ENCODE data around the gene DUSP16. TPM values are rescaled to one million over a fixed set of nuclear protein-coding genes. Genes with fewer than 3 reads are reported as not detected.
"Not testable (repeated sequence)": the region's sequence is repeated elsewhere in the genome, so short reads cannot be mapped to it uniquely, and the experiment has no call there.

DUSP16 gene
- total RNA-seq, 4 donors from 2014 or later, result 20.5 to 46.0 (median 35.5) TPM

GRCh38 chr12:12476857-12477531 is 85.7 kb downstream of the DUSP16 start:
- Histone ChIP-seq H3K36me3 (no peaks in the 10 kb centered on the region), H3K9me3 (no peaks in the 10 kb centered on the region), H3K4me1 (no peaks in the 10 kb centered on the region), H3K4me3 (no peak overlapping the region), H3K27me3 (no peaks in the 10 kb centered on the region), H3K27ac (no peak overlapping the region)
- intact Hi-C loops (cut with DNase I; ENCODE audit: low total_unique reads), result no loop called here
- TF ChIP-seq POLR2A (IDR thresholded peaks at IDR 0.05) (no peak), CTCF (IDR thresholded peaks at IDR 0.05) (no peak)
- no peak for DNase-seq

GRCh38 chr12:12474931-12475795 is 87.5 kb downstream of the DUSP16 start:
- Histone ChIP-seq H3K36me3 (no peaks in the 10 kb centered on the region), H3K27ac (no peak overlapping the region)
- TF ChIP-seq POLR2A (IDR thresholded peaks at IDR 0.05) (no peak), CTCF (IDR thresholded peaks at IDR 0.05) (no peak)

GRCh38 chr12:12474471-12474928 is 88.2 kb downstream of the DUSP16 start:
- Histone ChIP-seq H3K4me1 (no peaks in the 10 kb centered on the region), H3K9me3 (no peaks in the 10 kb centered on the region), H3K36me3 (no peaks in the 10 kb centered on the region), H3K4me3 (no peak overlapping the region), H3K27ac (no peak overlapping the region), H3K27me3 (no peaks in the 10 kb centered on the region)
- TF ChIP-seq CTCF (IDR thresholded peaks at IDR 0.05) (no peak), POLR2A (IDR thresholded peaks at IDR 0.05) (no peak)
- intact Hi-C loops (cut with DNase I; ENCODE audit: low total_unique reads), result no loop called here
- DNase-seq, result no peak

More at GRCh38 chr12:12474931-12475795, 87.5 kb downstream of the DUSP16 start:
- Histone ChIP-seq H3K4me3 (no peak overlapping the region), H3K9me3 (no peaks in the 10 kb centered on the region), H3K27me3 (no peaks in the 10 kb centered on the region), H3K4me1 (no peaks in the 10 kb centered on the region)
- intact Hi-C loops (cut with DNase I; ENCODE audit: low total_unique reads), result no loop called here
- DNase-seq, result no peak

- intact Hi-C loops (cut with DNase I; ENCODE audit: low total_unique reads), result no loop called here
- DNase-seq, result no peak
- no peaks in the 10 kb centered on the region for H3K4me1 ChIP-seq
- no peaks in the 10 kb centered on the region for H3K9me3 ChIP-seq
- TF ChIP-seq CTCF (IDR thresholded peaks at IDR 0.05) (no peak), POLR2A (IDR thresholded peaks at IDR 0.05) (no peak)
- H3K27me3 ChIP-seq, result no peaks in the 10 kb centered on the region
- H3K27ac ChIP-seq, result no peak overlapping the region
- no peaks in the 10 kb centered on the region for H3K36me3 ChIP-seq
- no peak overlapping the region for H3K4me3 ChIP-seq
Measured at GRCh38 chr12:12473223-12473622, 89.4 kb downstream of the DUSP16 start.

GRCh38 chr12:12471982-12472961 is 90.4 kb downstream of the DUSP16 start:
- H3K4me1 ChIP-seq; H3K9me3 ChIP-seq; intact Hi-C loops (cut with DNase I; ENCODE audit: low total_unique reads); DNase-seq; H3K36me3 ChIP-seq; H3K4me3 ChIP-seq; H3K27me3 ChIP-seq; H3K27ac ChIP-seq: not testable (repeated sequence)
